WTC11 (cell line): ENCODE results near the gene STARD5. TPM values are rescaled to one million over a fixed set of nuclear protein-coding genes. Genes with fewer than 3 reads are reported as not detected.

Experiments
- ATAC-seq: fragments of 200-7000 bp; cut with Tn5 transposase; 2 replicates; pipeline ENCODE4 v1.10.0; 2021; ENCODE audit warnings: mild to moderate bottlenecking, moderate library complexity
- CTCF ChIA-PET: fragments of 300-600 bp; sonication (Branson Sonifier 250); formaldehyde crosslinking; loops from one replicate; lab custom pipeline; 2021; ENCODE audit warnings: antibody characterized with exemption; lab: Charles Lee
- POLR2A ChIA-PET: fragments of 350-600 bp; sonication (Branson Sonifier 250); formaldehyde crosslinking; loops from one replicate; lab custom pipeline; 2021; ENCODE audit warnings: antibody characterized with exemption; lab: Charles Lee
- DNase-seq: peaks from one replicate; pipeline ENCODE4 v3.0.0; 2021; ENCODE audit warnings: low spot score
- H3K27ac Mint-ChIP-seq: 2 replicates; pipeline ENCODE4 v1.8.0; 2021; ENCODE audit warnings: mixed read lengths
- H3K27me3 Mint-ChIP-seq: 2 replicates; pipeline ENCODE4 v1.8.0; 2021; ENCODE audit warnings: low read depth, mild to moderate bottlenecking, moderate library complexity, mixed read lengths
- H3K36me3 Mint-ChIP-seq: 2 replicates; pipeline ENCODE4 v1.8.0; 2021; ENCODE audit warnings: mixed read lengths
- H3K4me1 Mint-ChIP-seq: 2 replicates; pipeline ENCODE4 v1.8.0; 2022; ENCODE audit warnings: mixed read lengths
- H3K4me3 Mint-ChIP-seq: 2 replicates; pipeline ENCODE4 v1.8.0; 2021; ENCODE audit warnings: mild to moderate bottlenecking, moderate library complexity, mixed read lengths
- H3K9me3 Mint-ChIP-seq: 2 replicates; pipeline ENCODE4 v1.8.0; 2021; ENCODE audit warnings: mixed read lengths
- FOXK1 ChIP-seq: sonication (generic); formaldehyde crosslinking; IDR thresholded peaks from 2 replicates; pipeline ENCODE4 v1.8.0; 2022; ENCODE audit warnings: mild to moderate bottlenecking, moderate library complexity, missing genetic modification reagents
- IRF2 ChIP-seq: sonication (generic); formaldehyde crosslinking; IDR thresholded peaks from 2 replicates; pipeline ENCODE4 v1.8.0; 2022; ENCODE audit warnings: low read depth, missing genetic modification reagents, borderline replicate concordance
- KAT7 ChIP-seq: sonication (generic); formaldehyde crosslinking; IDR thresholded peaks from 2 replicates; pipeline ENCODE4 v1.8.1; 2023; ENCODE audit warnings: missing genetic modification reagents, mild to moderate bottlenecking, borderline replicate concordance
- NFE2L1 ChIP-seq: sonication (generic); formaldehyde crosslinking; IDR thresholded peaks from 2 replicates; pipeline ENCODE4 v1.8.1; 2023; ENCODE audit warnings: missing genetic modification reagents
- RELA ChIP-seq: sonication (generic); formaldehyde crosslinking; IDR thresholded peaks from 2 replicates; pipeline ENCODE4 v1.8.1; 2022; ENCODE audit warnings: missing genetic modification reagents, mild to moderate bottlenecking, borderline replicate concordance
- TCF7 ChIP-seq: sonication (generic); formaldehyde crosslinking; IDR thresholded peaks from 2 replicates; pipeline ENCODE4 v1.8.0; 2022; ENCODE audit warnings: mild to moderate bottlenecking, low read depth, missing genetic modification reagents, moderate library complexity
- TEAD4 ChIP-seq: sonication (generic); formaldehyde crosslinking; IDR thresholded peaks from 2 replicates; pipeline ENCODE4 v1.8.0; 2022; ENCODE audit warnings: mild to moderate bottlenecking, missing genetic modification reagents
- ZNF232 ChIP-seq: sonication (generic); formaldehyde crosslinking; IDR thresholded peaks from 2 replicates; pipeline ENCODE4 v1.8.0; 2022; ENCODE audit warnings: mild to moderate bottlenecking, missing genetic modification reagents
- ZNF671 ChIP-seq: fragments of 250-450 bp; sonication (Bioruptor Pico); IDR thresholded peaks from 2 replicates; pipeline ENCODE4 v1.8.0; 2021; ENCODE audit warnings: mild to moderate bottlenecking
- total RNA-seq: library from RNA; stranded (reverse); gene quantifications from 3 replicates; pipeline ENCODE4 v1.2.3, GENCODE V29; 2021
- TF ChIP-seq, protein P1 (sequence below): sonication (generic); formaldehyde crosslinking; conservative IDR thresholded peaks from 2 replicates; pipeline ENCODE4 v1.8.1; 2023; ENCODE audit warnings: mild to moderate bottlenecking, low read depth, missing genetic modification reagents, moderate library complexity
- TF ChIP-seq, protein P2 (sequence below): sonication (generic); formaldehyde crosslinking; IDR thresholded peaks from 2 replicates; pipeline ENCODE4 v1.8.0; 2022; ENCODE audit warnings: mild to moderate bottlenecking, missing genetic modification reagents
- TF ChIP-seq, protein P3 (sequence below): sonication (generic); formaldehyde crosslinking; IDR thresholded peaks from 2 replicates; pipeline ENCODE4 v1.8.0; 2022; ENCODE audit warnings: mild to moderate bottlenecking, missing genetic modification reagents
- TF ChIP-seq, protein P4 (sequence below): sonication (generic); formaldehyde crosslinking; IDR thresholded peaks from 2 replicates; pipeline ENCODE4 v1.8.1; 2023; ENCODE audit warnings: mild to moderate bottlenecking, missing genetic modification reagents, moderate library complexity
- TF ChIP-seq, protein P5 (sequence below): sonication (generic); formaldehyde crosslinking; IDR thresholded peaks from 2 replicates; pipeline ENCODE4 v1.8.1; 2023; ENCODE audit warnings: mild to moderate bottlenecking, moderate library complexity, missing genetic modification reagents

Gene STARD5
- total RNA-seq, 1 experiment from 2014 or later = 6.8 TPM

DNA sequence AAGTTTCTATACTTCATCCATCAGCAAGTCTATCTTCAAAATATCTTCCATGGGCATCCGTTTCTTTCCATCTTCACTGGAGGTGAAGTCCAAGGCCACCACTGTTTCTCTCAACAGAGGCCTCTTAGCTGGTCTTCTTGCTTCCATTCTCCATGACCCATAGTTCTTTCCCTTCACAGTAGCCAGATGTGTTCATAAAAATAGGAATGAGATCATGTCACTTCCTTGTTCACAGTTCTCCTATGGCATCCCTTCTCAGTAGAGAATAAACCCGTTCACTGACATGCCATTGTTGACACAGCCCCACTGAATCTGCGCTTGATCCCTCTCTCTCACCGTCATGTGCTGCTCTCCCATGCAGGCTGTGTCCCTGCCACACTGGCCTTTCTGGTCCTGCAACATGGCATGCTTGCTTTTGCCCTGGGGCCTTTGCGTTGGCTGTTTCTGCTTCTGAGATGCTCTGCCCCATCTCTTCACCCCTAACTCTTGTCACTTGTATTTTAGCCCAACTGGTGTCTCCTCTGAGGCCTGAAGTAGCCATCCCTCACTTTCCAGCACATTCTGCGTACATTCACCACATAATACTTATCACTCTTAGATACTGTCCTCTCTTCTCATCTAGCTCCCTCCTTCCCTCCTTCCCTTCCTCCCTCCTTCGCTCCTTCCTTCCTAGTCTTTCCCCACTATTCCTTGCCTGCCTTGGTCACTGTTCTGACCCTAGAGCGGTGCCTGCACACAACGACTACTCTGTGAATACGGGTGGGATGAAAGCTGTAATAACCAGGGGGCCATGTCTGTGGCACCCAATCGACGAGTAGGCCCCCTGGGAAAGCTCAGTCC, 42.0 kb downstream of the STARD5 start:
- CTCF ChIA-PET = interaction anchor here (1.3 to 4.3 kb wide), 2 partner anchors 16 to 119 kb away, joined by 4 to 23 read pairs; no protein-coding TSS in a partner anchor
- Mint-ChIP-seq H3K4me1 (no peaks in the 10 kb centered on the region), H3K36me3 (peaks cover 13% of the 10 kb centered on the region), H3K27ac (no peak overlapping the region), H3K4me3 (no peak overlapping the region)
- POLR2A ChIA-PET = interaction anchor here (0.6 kb wide), 1 partner anchor 786 kb away, joined by 3 read pairs; no protein-coding TSS in a partner anchor
- ATAC-seq = no peak
- no peak for DNase-seq
- TF ChIP-seq KAT7 (CRISPR knock-in tag) (no peak), NFE2L1 (CRISPR knock-in tag) (no peak), FOXK1 (CRISPR knock-in tag) (no peak)
- TF ChIP-seq, protein P1, sequence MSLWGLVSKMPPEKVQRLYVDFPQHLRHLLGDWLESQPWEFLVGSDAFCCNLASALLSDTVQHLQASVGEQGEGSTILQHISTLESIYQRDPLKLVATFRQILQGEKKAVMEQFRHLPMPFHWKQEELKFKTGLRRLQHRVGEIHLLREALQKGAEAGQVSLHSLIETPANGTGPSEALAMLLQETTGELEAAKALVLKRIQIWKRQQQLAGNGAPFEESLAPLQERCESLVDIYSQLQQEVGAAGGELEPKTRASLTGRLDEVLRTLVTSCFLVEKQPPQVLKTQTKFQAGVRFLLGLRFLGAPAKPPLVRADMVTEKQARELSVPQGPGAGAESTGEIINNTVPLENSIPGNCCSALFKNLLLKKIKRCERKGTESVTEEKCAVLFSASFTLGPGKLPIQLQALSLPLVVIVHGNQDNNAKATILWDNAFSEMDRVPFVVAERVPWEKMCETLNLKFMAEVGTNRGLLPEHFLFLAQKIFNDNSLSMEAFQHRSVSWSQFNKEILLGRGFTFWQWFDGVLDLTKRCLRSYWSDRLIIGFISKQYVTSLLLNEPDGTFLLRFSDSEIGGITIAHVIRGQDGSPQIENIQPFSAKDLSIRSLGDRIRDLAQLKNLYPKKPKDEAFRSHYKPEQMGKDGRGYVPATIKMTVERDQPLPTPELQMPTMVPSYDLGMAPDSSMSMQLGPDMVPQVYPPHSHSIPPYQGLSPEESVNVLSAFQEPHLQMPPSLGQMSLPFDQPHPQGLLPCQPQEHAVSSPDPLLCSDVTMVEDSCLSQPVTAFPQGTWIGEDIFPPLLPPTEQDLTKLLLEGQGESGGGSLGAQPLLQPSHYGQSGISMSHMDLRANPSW (CRISPR knock-in tag) = no peak
- TF ChIP-seq, all 79 proteins: peak for 0
- H3K27me3 Mint-ChIP-seq = peaks cover 1% of the 10 kb centered on the region
- peaks cover 21% of the 10 kb centered on the region for H3K9me3 Mint-ChIP-seq

DNA sequence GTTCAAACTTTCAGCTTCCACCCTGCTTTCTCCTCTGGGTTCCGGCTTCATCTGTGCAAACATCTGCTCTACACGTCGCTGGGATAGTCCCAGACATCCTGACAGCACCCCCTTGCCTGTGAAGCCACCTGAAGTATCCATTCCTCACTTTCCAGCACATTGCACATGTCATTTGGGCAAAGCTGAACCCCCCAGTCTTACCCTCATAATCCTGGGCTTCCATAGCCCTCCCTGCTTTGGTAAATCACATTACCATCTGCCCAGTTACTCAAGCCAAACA, 42.5 kb downstream of the STARD5 start:
- Mint-ChIP-seq H3K36me3 (peaks cover 19% of the 10 kb centered on the region), H3K9me3 (peaks cover 27% of the 10 kb centered on the region), H3K27ac (no peak overlapping the region), H3K4me3 (no peak overlapping the region), H3K27me3 (peaks cover 5% of the 10 kb centered on the region), H3K4me1 (no peaks in the 10 kb centered on the region)
- ChIA-PET POLR2A (no interaction called here), CTCF (interaction anchor here (1.3 to 4.3 kb wide), 2 partner anchors 15 to 119 kb away, joined by 4 to 23 read pairs; no protein-coding TSS in a partner anchor)
- ATAC-seq (no peak), DNase-seq (no peak)
- TF ChIP-seq TEAD4 (CRISPR knock-in tag) = no peak

DNA sequence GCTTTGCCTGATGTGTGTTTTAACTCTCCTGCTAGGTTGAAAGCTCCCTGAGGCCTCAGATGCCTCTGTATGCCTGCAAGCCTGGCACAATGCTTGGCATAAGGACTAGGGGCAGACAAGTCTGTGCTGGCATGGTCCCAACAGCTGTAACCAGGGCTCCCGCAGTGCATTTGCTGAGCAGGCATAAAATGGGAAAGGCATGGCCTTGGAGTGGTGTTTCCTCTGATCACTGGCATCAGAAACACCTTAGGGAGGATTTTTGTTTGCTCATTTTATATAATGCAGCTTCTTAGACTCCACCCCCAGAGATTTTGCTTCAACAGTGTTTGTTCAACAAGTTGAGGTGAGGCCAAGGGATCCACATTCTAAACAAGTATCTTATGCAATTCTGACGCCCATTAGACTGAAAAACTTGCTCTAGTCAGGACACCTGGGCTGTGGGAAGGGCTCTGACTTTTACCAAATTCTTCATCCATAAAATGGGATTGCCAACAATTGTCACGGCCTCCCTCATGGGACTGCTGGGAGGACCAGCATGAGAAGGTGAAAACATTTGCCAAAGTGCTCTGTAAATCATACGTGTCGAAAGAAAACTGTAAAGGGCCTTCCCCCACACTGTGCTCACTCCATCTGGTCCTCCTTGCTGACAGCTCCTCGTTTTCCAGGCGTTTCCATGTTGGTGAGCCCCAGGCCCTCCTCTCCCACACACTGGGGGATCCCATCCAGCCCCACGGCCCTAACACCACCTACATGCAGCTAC, 43.1 kb downstream of the STARD5 start:
- ATAC-seq (no peak), DNase-seq (no peak)
- ChIA-PET POLR2A (no interaction called here), CTCF (interaction anchor here (0.7 to 4.3 kb wide), 5 partner anchors 9 to 130 kb away, joined by 3 to 23 read pairs (median 4); no protein-coding TSS in a partner anchor)
- peaks cover 32% of the 10 kb centered on the region for H3K9me3 Mint-ChIP-seq
- no peak overlapping the region for H3K4me3 Mint-ChIP-seq
- H3K27me3 Mint-ChIP-seq = peaks cover 5% of the 10 kb centered on the region
- peaks cover 19% of the 10 kb centered on the region for H3K36me3 Mint-ChIP-seq
- no peaks in the 10 kb centered on the region for H3K4me1 Mint-ChIP-seq
- no peak overlapping the region for H3K27ac Mint-ChIP-seq
- TF ChIP-seq, protein P2, sequence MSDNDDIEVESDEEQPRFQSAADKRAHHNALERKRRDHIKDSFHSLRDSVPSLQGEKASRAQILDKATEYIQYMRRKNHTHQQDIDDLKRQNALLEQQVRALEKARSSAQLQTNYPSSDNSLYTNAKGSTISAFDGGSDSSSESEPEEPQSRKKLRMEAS (CRISPR knock-in tag) = no peak
- TF ChIP-seq IRF2 (no peak), KAT7 (CRISPR knock-in tag) (no peak)
- TF ChIP-seq, protein P3, sequence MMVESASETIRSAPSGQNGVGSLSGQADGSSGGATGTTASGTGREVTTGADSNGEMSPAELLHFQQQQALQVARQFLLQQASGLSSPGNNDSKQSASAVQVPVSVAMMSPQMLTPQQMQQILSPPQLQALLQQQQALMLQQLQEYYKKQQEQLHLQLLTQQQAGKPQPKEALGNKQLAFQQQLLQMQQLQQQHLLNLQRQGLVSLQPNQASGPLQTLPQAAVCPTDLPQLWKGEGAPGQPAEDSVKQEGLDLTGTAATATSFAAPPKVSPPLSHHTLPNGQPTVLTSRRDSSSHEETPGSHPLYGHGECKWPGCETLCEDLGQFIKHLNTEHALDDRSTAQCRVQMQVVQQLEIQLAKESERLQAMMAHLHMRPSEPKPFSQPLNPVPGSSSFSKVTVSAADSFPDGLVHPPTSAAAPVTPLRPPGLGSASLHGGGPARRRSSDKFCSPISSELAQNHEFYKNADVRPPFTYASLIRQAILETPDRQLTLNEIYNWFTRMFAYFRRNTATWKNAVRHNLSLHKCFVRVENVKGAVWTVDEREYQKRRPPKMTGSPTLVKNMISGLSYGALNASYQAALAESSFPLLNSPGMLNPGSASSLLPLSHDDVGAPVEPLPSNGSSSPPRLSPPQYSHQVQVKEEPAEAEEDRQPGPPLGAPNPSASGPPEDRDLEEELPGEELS (CRISPR knock-in tag) = no peak

DNA sequence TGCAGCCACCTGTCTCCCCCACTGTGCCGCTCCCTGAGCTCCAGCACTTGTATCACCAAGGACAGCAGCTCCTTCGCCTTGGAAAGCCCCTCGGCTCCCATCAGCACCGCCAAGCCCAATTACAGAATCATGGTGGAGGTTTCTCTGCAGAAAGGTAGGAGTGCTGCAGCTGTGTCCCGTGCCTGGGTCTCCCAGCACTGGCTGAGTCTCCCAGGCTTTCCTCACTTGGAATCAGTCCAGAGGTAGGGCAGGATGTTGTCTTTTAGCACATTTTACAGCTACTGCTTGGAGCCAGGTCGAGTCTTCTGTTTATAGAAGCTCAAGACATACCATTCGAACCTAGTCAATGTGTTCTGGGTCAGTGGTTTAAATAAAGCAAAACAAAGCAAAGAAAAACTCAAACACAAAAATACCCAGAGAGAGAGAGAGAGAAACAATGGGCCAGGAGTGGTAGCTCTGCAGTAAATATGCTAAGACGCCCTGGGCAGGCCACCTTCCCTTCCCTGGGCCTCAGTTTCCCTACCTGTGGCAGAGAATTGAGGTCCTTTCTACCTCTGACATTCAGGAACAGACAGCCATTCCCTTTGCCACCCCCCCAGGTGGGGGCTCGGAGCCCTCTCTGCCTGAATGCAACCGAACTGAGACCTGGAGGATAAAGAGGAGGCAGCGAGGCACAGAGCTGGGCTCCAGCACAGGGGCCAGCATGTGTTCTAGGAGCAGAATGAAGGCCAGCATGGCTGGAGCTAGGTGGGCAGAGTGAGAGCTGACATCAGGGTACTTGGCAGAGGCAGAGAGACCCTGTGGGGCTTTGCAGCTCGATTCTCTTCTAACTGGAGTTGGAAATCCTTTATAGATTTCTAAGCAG, 44.1 kb downstream of the STARD5 start:
- H3K27ac Mint-ChIP-seq = no peak overlapping the region
- peaks cover 6% of the 10 kb centered on the region for H3K4me1 Mint-ChIP-seq
- CTCF ChIA-PET = interaction anchor here (0.7 to 2.5 kb wide), 3 partner anchors 10 to 131 kb away, joined by 3 to 20 read pairs (median 4); no protein-coding TSS in a partner anchor
- DNase-seq = no peak
- H3K4me3 Mint-ChIP-seq = no peak overlapping the region
- ATAC-seq = no peak
- H3K36me3 Mint-ChIP-seq = peaks cover 19% of the 10 kb centered on the region
- H3K27me3 Mint-ChIP-seq = peaks cover 5% of the 10 kb centered on the region
- peaks cover 32% of the 10 kb centered on the region for H3K9me3 Mint-ChIP-seq
- POLR2A ChIA-PET = no interaction called here
- TF ChIP-seq, protein P4, sequence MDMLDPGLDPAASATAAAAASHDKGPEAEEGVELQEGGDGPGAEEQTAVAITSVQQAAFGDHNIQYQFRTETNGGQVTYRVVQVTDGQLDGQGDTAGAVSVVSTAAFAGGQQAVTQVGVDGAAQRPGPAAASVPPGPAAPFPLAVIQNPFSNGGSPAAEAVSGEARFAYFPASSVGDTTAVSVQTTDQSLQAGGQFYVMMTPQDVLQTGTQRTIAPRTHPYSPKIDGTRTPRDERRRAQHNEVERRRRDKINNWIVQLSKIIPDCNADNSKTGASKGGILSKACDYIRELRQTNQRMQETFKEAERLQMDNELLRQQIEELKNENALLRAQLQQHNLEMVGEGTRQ (CRISPR knock-in tag) = no peak
- TF ChIP-seq RELA (CRISPR knock-in tag) (no peak), FOXK1 (CRISPR knock-in tag) (no peak), ZNF671 (CRISPR knock-in tag) (no peak), ZNF232 (CRISPR knock-in tag) (no peak), TCF7 (no peak)
- TF ChIP-seq, protein P5, sequence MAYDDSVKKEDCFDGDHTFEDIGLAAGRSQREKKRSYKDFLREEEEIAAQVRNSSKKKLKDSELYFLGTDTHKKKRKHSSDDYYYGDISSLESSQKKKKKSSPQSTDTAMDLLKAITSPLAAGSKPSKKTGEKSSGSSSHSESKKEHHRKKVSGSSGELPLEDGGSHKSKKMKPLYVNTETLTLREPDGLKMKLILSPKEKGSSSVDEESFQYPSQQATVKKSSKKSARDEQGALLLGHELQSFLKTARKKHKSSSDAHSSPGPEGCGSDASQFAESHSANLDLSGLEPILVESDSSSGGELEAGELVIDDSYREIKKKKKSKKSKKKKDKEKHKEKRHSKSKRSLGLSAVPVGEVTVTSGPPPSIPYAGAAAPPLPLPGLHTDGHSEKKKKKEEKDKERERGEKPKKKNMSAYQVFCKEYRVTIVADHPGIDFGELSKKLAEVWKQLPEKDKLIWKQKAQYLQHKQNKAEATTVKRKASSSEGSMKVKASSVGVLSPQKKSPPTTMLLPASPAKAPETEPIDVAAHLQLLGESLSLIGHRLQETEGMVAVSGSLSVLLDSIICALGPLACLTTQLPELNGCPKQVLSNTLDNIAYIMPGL (CRISPR knock-in tag) = no peak
